Keratinocyte (primary cell): ENCODE data around the gene SHQ1.
"Not testable (repeated sequence)": the region's sequence is repeated elsewhere in the genome, so short reads cannot be mapped to it uniquely, and the experiment has no call there.

Experiments used
- EZH2 ChIP-seq: IDR thresholded peaks from one replicate; pipeline ENCODE4 v1.6.1; 2012; ENCODE audit warnings: inconsistent platforms, mild to moderate bottlenecking, low read length, moderate library complexity
- TF ChIP-seq, protein P1 (sequence below), 3 experiments: IDR thresholded peaks in 1 of 3; conservative IDR thresholded peaks in 1 of 3; optimal IDR thresholded peaks in 1 of 3; 2 replicates in 2 of 3; 3 replicates in 1 of 3; pipeline versions ENCODE3 to v1.5.1; 2011; ENCODE audit warnings: low read length in 3 of 3, mild to moderate bottlenecking in 3 of 3, moderate library complexity in 2 of 3, control low read depth in 1 of 3, inconsistent platforms in 1 of 3; ENCODE audit not compliant: insufficient read depth in 2 of 3; ENCODE audit errors: extremely low read depth in 1 of 3

GRCh38 chr3:72710471-72710870, 137.8 kb downstream of the SHQ1 start:
- not testable (repeated sequence) for TF ChIP-seq EZH2
- TF ChIP-seq, protein P1, sequence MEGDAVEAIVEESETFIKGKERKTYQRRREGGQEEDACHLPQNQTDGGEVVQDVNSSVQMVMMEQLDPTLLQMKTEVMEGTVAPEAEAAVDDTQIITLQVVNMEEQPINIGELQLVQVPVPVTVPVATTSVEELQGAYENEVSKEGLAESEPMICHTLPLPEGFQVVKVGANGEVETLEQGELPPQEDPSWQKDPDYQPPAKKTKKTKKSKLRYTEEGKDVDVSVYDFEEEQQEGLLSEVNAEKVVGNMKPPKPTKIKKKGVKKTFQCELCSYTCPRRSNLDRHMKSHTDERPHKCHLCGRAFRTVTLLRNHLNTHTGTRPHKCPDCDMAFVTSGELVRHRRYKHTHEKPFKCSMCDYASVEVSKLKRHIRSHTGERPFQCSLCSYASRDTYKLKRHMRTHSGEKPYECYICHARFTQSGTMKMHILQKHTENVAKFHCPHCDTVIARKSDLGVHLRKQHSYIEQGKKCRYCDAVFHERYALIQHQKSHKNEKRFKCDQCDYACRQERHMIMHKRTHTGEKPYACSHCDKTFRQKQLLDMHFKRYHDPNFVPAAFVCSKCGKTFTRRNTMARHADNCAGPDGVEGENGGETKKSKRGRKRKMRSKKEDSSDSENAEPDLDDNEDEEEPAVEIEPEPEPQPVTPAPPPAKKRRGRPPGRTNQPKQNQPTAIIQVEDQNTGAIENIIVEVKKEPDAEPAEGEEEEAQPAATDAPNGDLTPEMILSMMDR (optimal IDR thresholded peaks at IDR 0.05 in 1 of 3, IDR thresholded peaks at IDR 0.05 in 1 of 3, conservative IDR thresholded peaks at IDR 0.05 in 1 of 3; ENCODE audit: extremely low read depth in 1 of 3, insufficient read depth in 2 of 3, low read length in 3 of 3): not testable (repeated sequence)
